Measurements from ENCODE around the gene SLC38A10. TPM values are rescaled to one million over a fixed set of nuclear protein-coding genes. Genes with fewer than 3 reads are reported as not detected.

The SLC38A10 gene
- total and polyA plus RNA-seq, 2 of the 13 experiments (the other 11 are each of a cell fraction or from before 2014, with no cell fraction given): 23.4 to 55.8 TPM

GRCh38 chr17:81221371-81221841 lies 73.7 kb downstream of the SLC38A10 start (continued):
- TF ChIP-seq AHR (CRISPR knock-in tag; IDR thresholded peaks at IDR 0.05): peak; percentile 52; the same call in 1 of the 2 replicates
- no peak for TF ChIP-seq NCOA2 (CRISPR knock-in tag; IDR thresholded peaks at IDR 0.05)
- no peak for TF ChIP-seq GATAD1 (CRISPR knock-in tag; IDR thresholded peaks at IDR 0.05)
- peak; percentile 70; the same call in 1 of the 2 replicates for TF ChIP-seq ZNF343 (CRISPR knock-in tag; IDR thresholded peaks at IDR 0.05)
- 0 out of 2 replicates have a peak, but pooled peaks have one; percentile 41 for TF ChIP-seq HIVEP1 (CRISPR knock-in tag; IDR thresholded peaks at IDR 0.05)
- TF ChIP-seq, protein P1, sequence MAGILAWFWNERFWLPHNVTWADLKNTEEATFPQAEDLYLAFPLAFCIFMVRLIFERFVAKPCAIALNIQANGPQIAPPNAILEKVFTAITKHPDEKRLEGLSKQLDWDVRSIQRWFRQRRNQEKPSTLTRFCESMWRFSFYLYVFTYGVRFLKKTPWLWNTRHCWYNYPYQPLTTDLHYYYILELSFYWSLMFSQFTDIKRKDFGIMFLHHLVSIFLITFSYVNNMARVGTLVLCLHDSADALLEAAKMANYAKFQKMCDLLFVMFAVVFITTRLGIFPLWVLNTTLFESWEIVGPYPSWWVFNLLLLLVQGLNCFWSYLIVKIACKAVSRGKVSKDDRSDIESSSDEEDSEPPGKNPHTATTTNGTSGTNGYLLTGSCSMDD (CRISPR knock-in tag; IDR thresholded peaks at IDR 0.05): no peak
- TF ChIP-seq HOXA3 (CRISPR knock-in tag; IDR thresholded peaks at IDR 0.05): 0 out of 2 replicates have a peak, but pooled peaks have one; percentile 15
- TF ChIP-seq NKX3-1 (CRISPR knock-in tag; IDR thresholded peaks at IDR 0.05): 0 out of 2 replicates have a peak, but pooled peaks have one; percentile 39
- peak; percentile 26; the same call in 1 of the 2 replicates for TF ChIP-seq ZNF572 (CRISPR knock-in tag; IDR thresholded peaks at IDR 0.05)

- ChIA-PET POLR2A (no interaction called here), CTCF (ENCODE audit: low intra/inter-chr PET ratio, low total read pairs) (no interaction called here)
- Histone ChIP-seq H2AFZ (ENCODE audit: low read length) (no peak overlapping the region), H3K36me3 (replicated peaks in 1 of 2; ENCODE audit: control insufficient read depth in 1 of 2, insufficient read depth in 2 of 2, low read length in 2 of 2) (peaks cover 10 to 15% of the 10 kb centered on the region in 2 experiments; a peak in 4 of 5 replicates), H3K4me1 (ENCODE audit: insufficient read depth, low read length) (peaks cover 19% of the 10 kb centered on the region), H3K4me2 (ENCODE audit: low read depth, low read length) (no peak overlapping the region), H3K27ac (ENCODE audit: extremely low read length, insufficient read depth, low read length) (no peak overlapping the region), H3K27me3 (ENCODE audit: control insufficient read depth in 1 of 2, insufficient read depth in 2 of 2, low read length in 2 of 2) (no peaks in the 10 kb centered on the region), H3K79me2 (ENCODE audit: insufficient read depth, low read length) (peaks cover 12% of the 10 kb centered on the region), H3K9ac (ENCODE audit: insufficient read depth, low read depth, low read length) (no peak overlapping the region), H4K20me1 (ENCODE audit: insufficient read depth, low read length) (no peaks in the 10 kb centered on the region; the same call in 1 of the 2 replicates), H3K4me3 (replicated peaks in 1 of 3; ENCODE audit: insufficient read depth in 1 of 3, low read depth in 2 of 3, low read length in 3 of 3) (no peak overlapping the region), H3K9me3 (ENCODE audit: low read length) (no peaks in the 10 kb centered on the region)
- 92% methylated on average over 24 of the region's 24 CpGs for WGBS (ENCODE audit: low lambda C conversion rate)
- TF ChIP-seq ZFP36 (IDR thresholded peaks at IDR 0.05; ENCODE audit: borderline replicate concordance, low read depth, low read length, partially characterized antibody) (no peak), AGO2 (optimal IDR thresholded peaks at IDR 0.05; ENCODE audit: low read depth, low read length) (peak; percentile 30), KDM5B (CRISPR knock-in tag; IDR thresholded peaks at IDR 0.05; ENCODE audit: borderline replicate concordance) (peak; percentile 33; the same call in 1 of the 2 replicates)
- no peak for FAIRE-seq
- in situ Hi-C loops (cut with HindIII; ENCODE audit: extremely low pct_ligation_motif_present, low pct_unique_long_range_greater_than_20kb) (no loop called here), intact Hi-C loops (cut with micrococcal nuclease; ENCODE audit: unreplicated experiment) (loop anchor here (5.0 kb wide), 1 partner anchor 77 kb away; no protein-coding TSS in a partner anchor)
- DNase-seq (ENCODE audit: low spot score): no peak
- no TSS peak for BruUV-seq (replicated peaks)
- no peak for ATAC-seq
These were observed 75.5 kb downstream of the SLC38A10 start for GRCh38 chr17:81219476-81220180.

Data from HepG2 (cell line).